ENCODE measurements around the gene BIN1. TPM values are rescaled to one million over a fixed set of nuclear protein-coding genes. Genes with fewer than 3 reads are reported as not detected.

The BIN1 gene
- total RNA-seq, 4 donors from 2014 or later = 41.5 to 112 (median 57.8) TPM

GRCh38 chr2:127043367-127044164 lies 63.4 kb downstream of the BIN1 start:
- Histone ChIP-seq H3K36me3 (no peaks in the 10 kb centered on the region), H3K4me1 (peaks cover 0 to 7% of the 10 kb centered on the region in 2 donors), H3K27ac (no peak overlapping the region), H3K27me3 (no peaks in the 10 kb centered on the region), H3K9me3 (no peaks in the 10 kb centered on the region), H3K4me3 (no peak overlapping the region)
- intact Hi-C loops (cut with DNase I; ENCODE audit: low total_unique reads) = no loop called here
- DNase-seq = no peak
- TF ChIP-seq CTCF (IDR thresholded peaks at IDR 0.05) (no peak), POLR2A (IDR thresholded peaks at IDR 0.05) (no peak)

GRCh38 chr2:127041259-127041970 lies 65.5 kb downstream of the BIN1 start:
- Histone ChIP-seq H3K27ac (no peak overlapping the region), H3K4me3 (no peak overlapping the region), H3K4me1 (peaks cover 0 to 7% of the 10 kb centered on the region in 2 donors), H3K27me3 (no peaks in the 10 kb centered on the region), H3K9me3 (no peaks in the 10 kb centered on the region), H3K36me3 (no peaks in the 10 kb centered on the region)
- no peak for DNase-seq
- TF ChIP-seq POLR2A (IDR thresholded peaks at IDR 0.05) = no peak
- no peak for TF ChIP-seq CTCF (IDR thresholded peaks at IDR 0.05)
- intact Hi-C loops (cut with DNase I; ENCODE audit: low total_unique reads) = no loop called here

- DNase-seq = no peak
- intact Hi-C loops (cut with DNase I; ENCODE audit: low total_unique reads) = no loop called here
- TF ChIP-seq POLR2A (IDR thresholded peaks at IDR 0.05) (no peak), CTCF (IDR thresholded peaks at IDR 0.05) (no peak)
Observed at GRCh38 chr2:127040169-127040568, 66.8 kb downstream of the BIN1 start.

GRCh38 chr2:127039387-127040031 lies 67.4 kb downstream of the BIN1 start:
- Histone ChIP-seq H3K4me1 (no peaks in the 10 kb centered on the region), H3K36me3 (no peaks in the 10 kb centered on the region), H3K4me3 (no peak overlapping the region), H3K9me3 (no peaks in the 10 kb centered on the region), H3K27ac (no peak overlapping the region), H3K27me3 (no peaks in the 10 kb centered on the region)
- intact Hi-C loops (cut with DNase I; ENCODE audit: low total_unique reads) = no loop called here
- no peak for DNase-seq
- TF ChIP-seq POLR2A (IDR thresholded peaks at IDR 0.05) = no peak

More at GRCh38 chr2:127040169-127040568, 66.8 kb downstream of the BIN1 start:
- Histone ChIP-seq H3K4me3 (no peak overlapping the region), H3K36me3 (no peaks in the 10 kb centered on the region), H3K4me1 (no peaks in the 10 kb centered on the region), H3K9me3 (no peaks in the 10 kb centered on the region), H3K27me3 (no peaks in the 10 kb centered on the region), H3K27ac (no peak overlapping the region)

- Histone ChIP-seq H3K27me3 (no peaks in the 10 kb centered on the region), H3K36me3 (no peaks in the 10 kb centered on the region), H3K4me1 (no peaks in the 10 kb centered on the region), H3K4me3 (no peak overlapping the region), H3K9me3 (no peaks in the 10 kb centered on the region), H3K27ac (no peak overlapping the region)
- intact Hi-C loops (cut with DNase I; ENCODE audit: low total_unique reads) = no loop called here
- no peak for DNase-seq
- no peak for TF ChIP-seq POLR2A (IDR thresholded peaks at IDR 0.05)
- no peak for TF ChIP-seq CTCF (IDR thresholded peaks at IDR 0.05)
Observed at GRCh38 chr2:127037476-127037875, 69.5 kb downstream of the BIN1 start.
